Mesothelial cell of epicardium (in vitro differentiated cells): ENCODE measurements around the gene UROD. TPM values are rescaled to one million over a fixed set of nuclear protein-coding genes. Genes with fewer than 3 reads are reported as not detected.
"Not testable (repeated sequence)": the region's sequence is repeated elsewhere in the genome, so short reads cannot be mapped to it uniquely, and the experiment has no call there.

Experiments
- DNase-seq, 2 experiments: peaks; one replicate each; pipeline ENCODE4 v3.0.0; 2021; ENCODE audit warnings: low spot score in 2 of 2; ENCODE audit not compliant: unreplicated experiment in 2 of 2
- H3K27ac Mint-ChIP-seq: 2 replicates; pipeline ENCODE4 v1.8.0; 2021; ENCODE audit warnings: mixed read lengths
- H3K27me3 Mint-ChIP-seq: 2 replicates; pipeline ENCODE4 v1.8.0; 2021; ENCODE audit warnings: low read depth, mixed read lengths
- H3K36me3 Mint-ChIP-seq: 2 replicates; pipeline ENCODE4 v1.8.0; 2021; ENCODE audit warnings: mixed read lengths
- H3K4me1 Mint-ChIP-seq: 2 replicates; pipeline ENCODE4 v1.8.0; 2021; ENCODE audit warnings: mixed read lengths
- H3K4me3 Mint-ChIP-seq: 2 replicates; pipeline ENCODE4 v1.8.0; 2021; ENCODE audit warnings: mild to moderate bottlenecking, moderate library complexity, mixed read lengths
- H3K9me3 Mint-ChIP-seq: 2 replicates; pipeline ENCODE4 v1.8.0; 2021; ENCODE audit warnings: mixed read lengths
- total RNA-seq: library from RNA; stranded (reverse); gene quantifications from 3 replicates; pipeline ENCODE4 v1.2.1, GENCODE V29; 2021
- TF ChIP-seq, protein P1 (sequence below): fragments of 200-600 bp; sonication (generic); IDR thresholded peaks from one replicate; pipeline ENCODE4 v1.5.0; 2021; ENCODE audit warnings: antibody characterized with exemption; ENCODE audit not compliant: unreplicated experiment

UROD gene
- total RNA-seq, 1 donor from 2014 or later = 85.6 TPM

DNA sequence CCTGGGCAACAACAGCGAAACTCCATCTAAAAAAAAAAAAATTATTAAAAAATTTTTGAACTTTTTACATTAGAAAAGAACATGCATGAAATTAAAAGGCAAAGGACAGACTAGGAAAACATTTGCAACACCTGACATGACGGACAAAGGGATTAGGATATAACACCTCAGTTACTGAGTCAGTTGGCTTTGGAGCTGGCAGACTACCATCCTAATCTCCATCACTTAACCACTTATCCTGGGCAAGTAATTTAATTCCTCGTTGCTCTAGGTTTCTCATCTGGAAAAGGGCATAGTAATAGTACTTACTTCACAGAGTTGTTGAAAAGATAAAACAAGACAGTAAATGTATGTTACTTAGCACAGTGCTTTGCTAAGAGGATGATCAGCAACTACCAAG is 12.8 kb upstream of the UROD start:
- TF ChIP-seq, protein P1, sequence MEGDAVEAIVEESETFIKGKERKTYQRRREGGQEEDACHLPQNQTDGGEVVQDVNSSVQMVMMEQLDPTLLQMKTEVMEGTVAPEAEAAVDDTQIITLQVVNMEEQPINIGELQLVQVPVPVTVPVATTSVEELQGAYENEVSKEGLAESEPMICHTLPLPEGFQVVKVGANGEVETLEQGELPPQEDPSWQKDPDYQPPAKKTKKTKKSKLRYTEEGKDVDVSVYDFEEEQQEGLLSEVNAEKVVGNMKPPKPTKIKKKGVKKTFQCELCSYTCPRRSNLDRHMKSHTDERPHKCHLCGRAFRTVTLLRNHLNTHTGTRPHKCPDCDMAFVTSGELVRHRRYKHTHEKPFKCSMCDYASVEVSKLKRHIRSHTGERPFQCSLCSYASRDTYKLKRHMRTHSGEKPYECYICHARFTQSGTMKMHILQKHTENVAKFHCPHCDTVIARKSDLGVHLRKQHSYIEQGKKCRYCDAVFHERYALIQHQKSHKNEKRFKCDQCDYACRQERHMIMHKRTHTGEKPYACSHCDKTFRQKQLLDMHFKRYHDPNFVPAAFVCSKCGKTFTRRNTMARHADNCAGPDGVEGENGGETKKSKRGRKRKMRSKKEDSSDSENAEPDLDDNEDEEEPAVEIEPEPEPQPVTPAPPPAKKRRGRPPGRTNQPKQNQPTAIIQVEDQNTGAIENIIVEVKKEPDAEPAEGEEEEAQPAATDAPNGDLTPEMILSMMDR = no peak
- H3K4me3 Mint-ChIP-seq = no peak overlapping the region
- H3K27ac Mint-ChIP-seq = no peak overlapping the region
- peaks cover 13% of the 10 kb centered on the region for H3K36me3 Mint-ChIP-seq
- no peaks in the 10 kb centered on the region for H3K4me1 Mint-ChIP-seq
- H3K27me3 Mint-ChIP-seq = no peaks in the 10 kb centered on the region
- H3K9me3 Mint-ChIP-seq = no peaks in the 10 kb centered on the region
- DNase-seq = no peak

- Mint-ChIP-seq H3K36me3 (peaks cover 13% of the 10 kb centered on the region), H3K27me3 (no peaks in the 10 kb centered on the region), H3K4me1 (no peaks in the 10 kb centered on the region), H3K27ac (no peak overlapping the region), H3K9me3 (no peaks in the 10 kb centered on the region), H3K4me3 (no peak overlapping the region)
- TF ChIP-seq, protein P1 = no peak
- no peak for DNase-seq
Measured at GRCh38 chr1:45001011-45001481, 11.0 kb upstream of the UROD start.

DNA sequence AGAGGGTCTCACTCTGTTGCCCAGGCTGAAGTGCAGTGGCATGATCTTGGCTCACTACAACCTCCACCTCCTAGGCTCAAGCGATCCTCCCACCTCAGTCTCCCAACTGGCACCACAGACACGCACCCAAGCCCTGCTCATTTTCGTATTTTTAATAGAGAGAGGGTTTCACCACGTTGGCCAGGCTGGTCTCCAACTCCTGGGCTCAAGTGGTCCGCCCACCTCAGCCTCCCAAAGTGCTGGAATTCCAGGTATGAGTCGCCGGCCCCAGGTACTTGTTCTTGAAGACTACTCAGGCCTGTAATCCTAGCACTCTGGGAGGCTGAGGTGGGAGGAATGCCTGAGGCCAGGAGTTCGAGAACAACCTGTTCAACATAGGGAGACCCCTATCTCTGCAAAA is 10.5 kb upstream of the UROD start:
- not testable (repeated sequence) for H3K9me3 Mint-ChIP-seq, DNase-seq, H3K27me3 Mint-ChIP-seq, H3K4me3 Mint-ChIP-seq, H3K4me1 Mint-ChIP-seq, H3K27ac Mint-ChIP-seq
- peaks cover 13% of the 10 kb centered on the region for H3K36me3 Mint-ChIP-seq

DNA sequence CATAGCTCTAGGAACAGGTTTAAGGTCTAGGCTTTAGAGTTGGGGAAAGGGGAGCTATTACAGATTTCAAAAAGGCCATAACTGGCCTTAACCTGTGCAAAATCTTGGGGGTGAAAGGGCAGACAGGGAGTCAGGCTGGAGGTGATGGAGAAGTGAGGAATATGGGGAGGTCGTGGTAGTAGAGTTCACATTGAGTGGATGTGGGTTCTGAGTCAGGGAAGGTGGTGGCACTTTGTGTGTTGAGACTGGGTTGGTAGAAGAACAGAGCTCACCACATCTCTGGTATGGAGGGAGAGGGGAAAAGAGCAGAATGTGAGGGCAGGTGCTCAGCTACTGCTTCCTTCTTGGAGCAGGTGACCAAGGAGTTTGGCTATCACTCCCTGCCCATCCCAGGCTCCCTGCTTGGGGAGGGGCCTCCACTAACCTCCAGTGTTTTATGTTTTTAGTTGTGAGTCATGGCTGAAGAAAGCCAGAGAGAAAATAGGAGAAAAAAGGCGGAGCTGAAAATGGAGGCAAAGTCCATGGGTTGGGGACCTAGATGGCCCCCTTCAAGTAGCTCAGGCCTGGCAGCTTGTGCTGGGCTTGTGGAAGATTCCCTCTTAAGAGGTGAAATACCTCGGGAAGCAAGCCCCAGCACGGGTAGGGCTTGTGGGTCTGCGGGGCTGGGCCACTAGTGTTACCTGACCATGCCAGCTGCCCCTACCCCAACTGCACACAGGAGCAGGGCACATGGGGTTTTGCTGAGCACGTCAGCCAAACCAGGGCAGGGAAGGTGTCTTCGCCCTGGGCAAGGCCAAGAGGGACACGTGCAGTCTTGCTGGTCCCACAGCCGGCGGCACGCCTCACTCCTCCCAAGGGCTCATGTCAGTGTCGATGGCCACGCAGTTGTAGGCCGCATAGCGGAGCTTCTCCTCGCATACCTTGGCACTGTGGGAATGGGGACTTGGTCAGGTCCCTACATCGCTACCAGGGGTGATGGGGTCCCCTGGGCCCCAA is 9.1 kb upstream of the UROD start:
- no peaks in the 10 kb centered on the region for H3K9me3 Mint-ChIP-seq
- H3K27me3 Mint-ChIP-seq = no peaks in the 10 kb centered on the region
- TF ChIP-seq, protein P1 = no peak
- no peak for DNase-seq
- no peak overlapping the region for H3K4me3 Mint-ChIP-seq
- peaks cover 16% of the 10 kb centered on the region for H3K36me3 Mint-ChIP-seq
- no peak overlapping the region for H3K27ac Mint-ChIP-seq
- H3K4me1 Mint-ChIP-seq = no peaks in the 10 kb centered on the region

DNA sequence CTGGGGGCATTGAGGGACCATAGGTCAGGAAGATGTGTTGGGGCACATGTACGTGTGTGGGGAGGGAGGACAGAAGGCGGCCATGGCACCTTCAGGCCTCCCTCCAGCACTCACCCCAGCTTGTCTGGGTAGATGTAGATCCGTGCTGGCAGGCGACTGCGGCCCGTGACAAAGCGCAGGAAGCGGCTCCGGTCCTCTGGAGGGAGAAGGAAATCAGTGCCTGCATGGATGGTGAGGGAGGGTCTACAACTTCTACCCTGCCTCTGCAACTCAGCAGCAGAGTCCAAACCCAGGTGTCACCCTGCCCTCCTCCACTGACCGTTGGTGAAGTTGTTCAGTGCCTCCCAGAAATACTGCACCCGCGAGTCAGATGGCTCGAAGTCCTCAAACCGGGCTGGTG is 8.3 kb upstream of the UROD start:
- Mint-ChIP-seq H3K9me3 (no peaks in the 10 kb centered on the region), H3K27ac (no peak overlapping the region), H3K4me3 (no peak overlapping the region), H3K27me3 (no peaks in the 10 kb centered on the region), H3K4me1 (no peaks in the 10 kb centered on the region), H3K36me3 (peaks cover 23% of the 10 kb centered on the region)
- DNase-seq = no peak
- TF ChIP-seq, protein P1 = no peak

DNA sequence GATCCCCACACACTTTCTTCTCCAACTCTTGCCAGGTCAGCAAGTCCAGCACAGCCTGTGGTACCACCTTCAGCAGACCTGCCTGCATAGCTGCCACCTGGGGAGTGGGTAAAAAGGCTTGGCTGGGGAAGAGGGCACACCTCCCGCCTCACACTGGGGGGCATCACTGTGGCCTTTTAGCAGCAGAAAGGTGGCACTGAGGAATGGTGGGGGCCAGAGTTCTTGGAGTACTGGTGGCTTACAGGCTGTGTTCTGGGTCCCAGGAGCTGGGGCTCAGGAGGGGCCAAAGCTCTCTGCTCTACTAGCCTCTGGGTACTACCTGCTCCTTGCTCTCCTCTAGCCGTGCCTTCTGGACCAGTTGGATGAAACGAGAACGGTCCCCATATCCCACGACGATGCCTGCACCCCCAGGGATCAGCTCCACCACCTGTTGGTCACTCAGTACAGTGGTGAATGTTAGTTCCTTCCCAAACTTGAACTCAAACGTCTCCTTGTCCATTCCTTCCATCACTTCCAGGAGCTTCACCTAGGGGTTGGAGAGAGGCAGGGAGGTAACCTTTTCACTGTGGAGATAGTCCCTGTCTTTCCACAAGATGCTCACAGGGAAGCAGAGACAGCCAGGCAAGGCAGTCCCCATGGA is 7.7 kb upstream of the UROD start:
- Mint-ChIP-seq H3K9me3 (no peaks in the 10 kb centered on the region), H3K36me3 (peaks cover 29% of the 10 kb centered on the region), H3K4me1 (no peaks in the 10 kb centered on the region), H3K27ac (no peak overlapping the region), H3K4me3 (no peak overlapping the region), H3K27me3 (no peaks in the 10 kb centered on the region)
- DNase-seq = no peak
- TF ChIP-seq, protein P1 = no peak
